ENCODE data around the gene UGT3A2.

DNA sequence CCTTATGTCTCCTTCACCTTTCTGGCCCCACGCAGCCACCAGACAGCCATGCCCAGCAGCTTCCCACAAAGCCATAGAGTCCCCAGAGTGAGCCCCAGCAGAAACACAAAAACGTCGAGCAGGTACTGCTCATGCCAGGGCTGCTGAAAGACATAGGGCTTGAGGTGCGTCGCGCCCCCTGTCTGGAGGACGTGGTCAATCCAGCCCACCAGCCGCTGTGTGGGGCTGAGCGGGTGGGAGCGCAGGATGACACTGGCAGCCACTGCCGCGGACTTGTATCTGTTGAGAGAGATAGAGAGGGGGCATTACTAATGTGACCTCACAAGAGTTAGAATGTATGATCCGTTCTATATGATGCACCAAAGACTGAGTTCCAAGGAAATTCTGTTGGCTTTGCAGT lies 31.0 kb downstream of the UGT3A2 start:
- no peak for TF ChIP-seq POLR2A (IDR thresholded peaks at IDR 0.05)
- TF ChIP-seq, protein P1, sequence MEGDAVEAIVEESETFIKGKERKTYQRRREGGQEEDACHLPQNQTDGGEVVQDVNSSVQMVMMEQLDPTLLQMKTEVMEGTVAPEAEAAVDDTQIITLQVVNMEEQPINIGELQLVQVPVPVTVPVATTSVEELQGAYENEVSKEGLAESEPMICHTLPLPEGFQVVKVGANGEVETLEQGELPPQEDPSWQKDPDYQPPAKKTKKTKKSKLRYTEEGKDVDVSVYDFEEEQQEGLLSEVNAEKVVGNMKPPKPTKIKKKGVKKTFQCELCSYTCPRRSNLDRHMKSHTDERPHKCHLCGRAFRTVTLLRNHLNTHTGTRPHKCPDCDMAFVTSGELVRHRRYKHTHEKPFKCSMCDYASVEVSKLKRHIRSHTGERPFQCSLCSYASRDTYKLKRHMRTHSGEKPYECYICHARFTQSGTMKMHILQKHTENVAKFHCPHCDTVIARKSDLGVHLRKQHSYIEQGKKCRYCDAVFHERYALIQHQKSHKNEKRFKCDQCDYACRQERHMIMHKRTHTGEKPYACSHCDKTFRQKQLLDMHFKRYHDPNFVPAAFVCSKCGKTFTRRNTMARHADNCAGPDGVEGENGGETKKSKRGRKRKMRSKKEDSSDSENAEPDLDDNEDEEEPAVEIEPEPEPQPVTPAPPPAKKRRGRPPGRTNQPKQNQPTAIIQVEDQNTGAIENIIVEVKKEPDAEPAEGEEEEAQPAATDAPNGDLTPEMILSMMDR (IDR thresholded peaks at IDR 0.05) = no peak
